Lower lobe of right lung (tissue), 2 donors: ENCODE results near the gene SDC1. TPM values are rescaled to one million over a fixed set of nuclear protein-coding genes. Genes with fewer than 3 reads are reported as not detected.

Experiments used
- ATAC-seq, 2 donors: fragments of 200-7000 bp; cut with Tn5 transposase; one replicate each; pipeline ENCODE4 v1.9.1; 2020 to 2022; ENCODE audit warnings: mild to moderate bottlenecking in 2 of 2, moderate library complexity in 2 of 2
- DNase-seq: peaks from one replicate; pipeline ENCODE4 v3.0.0-alpha.2; 2020
- H3K27ac ChIP-seq: fragments of 200-600 bp; one replicate; pipeline ENCODE4 v1.8.0; 2022
- H3K27me3 ChIP-seq: fragments of 200-600 bp; one replicate; pipeline ENCODE4 v1.8.0; 2022; ENCODE audit warnings: low read depth
- H3K36me3 ChIP-seq: fragments of 200-600 bp; one replicate; pipeline ENCODE4 v1.8.0; 2022; ENCODE audit warnings: mild to moderate bottlenecking
- H3K4me1 ChIP-seq: fragments of 200-600 bp; one replicate; pipeline ENCODE4 v1.8.0; 2022
- H3K4me3 ChIP-seq: fragments of 200-600 bp; one replicate; pipeline ENCODE4 v1.8.0; 2022; ENCODE audit warnings: mild to moderate bottlenecking
- H3K9me3 ChIP-seq: fragments of 200-600 bp; one replicate; pipeline ENCODE4 v1.8.0; 2022
- intact Hi-C: fragments of 100-400 bp; cut with DNase I; formaldehyde crosslinking; loops from one replicate; pipeline ENCODE4 v1.11.0; 2022
- total RNA-seq: library from RNA; stranded (reverse); fragmentation: NEBNext Ultra II Directional; extraction: Animal tissue kit (Norgen Biotek cat#: 25700); gene quantifications from one replicate; pipeline ENCODE4 v1.2.1, GENCODE V29; 2021
- TF ChIP-seq, protein P1 (sequence below): fragments of 200-600 bp; IDR thresholded peaks from one replicate; pipeline ENCODE4 v1.8.0; 2022; ENCODE audit warnings: antibody characterized with exemption, mild to moderate bottlenecking
- donor health status: DM: no; HTN: yes; CAD: no; lungs with severe emphysema.

Gene SDC1
- total RNA-seq, 1 donor from 2014 or later, result 90.0 TPM

DNA sequence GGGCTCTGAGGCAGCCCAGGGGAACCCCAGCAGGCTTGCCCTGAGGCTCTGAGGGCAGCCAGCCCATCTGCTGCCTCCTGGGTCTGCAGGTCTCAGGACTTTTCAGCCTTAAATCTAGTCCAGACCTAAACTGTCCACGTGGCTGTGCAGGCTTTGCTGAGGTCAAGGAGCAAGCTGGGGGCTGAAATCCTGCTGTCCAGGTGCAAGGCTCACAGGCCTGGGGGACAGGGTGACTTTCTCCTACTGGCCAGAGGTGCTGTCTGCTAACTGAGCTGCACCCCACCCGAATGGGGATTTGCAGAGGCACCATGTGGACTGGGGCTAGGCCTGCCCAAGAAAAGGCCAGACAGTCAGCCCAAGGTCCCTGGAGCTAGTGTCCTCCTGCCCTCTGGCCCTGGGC is 32.1 kb downstream of the SDC1 start:
- no peak for DNase-seq
- no peaks in the 10 kb centered on the region for H3K9me3 ChIP-seq
- ATAC-seq, result no peak
- intact Hi-C loops, result no loop called here
- TF ChIP-seq, protein P1, sequence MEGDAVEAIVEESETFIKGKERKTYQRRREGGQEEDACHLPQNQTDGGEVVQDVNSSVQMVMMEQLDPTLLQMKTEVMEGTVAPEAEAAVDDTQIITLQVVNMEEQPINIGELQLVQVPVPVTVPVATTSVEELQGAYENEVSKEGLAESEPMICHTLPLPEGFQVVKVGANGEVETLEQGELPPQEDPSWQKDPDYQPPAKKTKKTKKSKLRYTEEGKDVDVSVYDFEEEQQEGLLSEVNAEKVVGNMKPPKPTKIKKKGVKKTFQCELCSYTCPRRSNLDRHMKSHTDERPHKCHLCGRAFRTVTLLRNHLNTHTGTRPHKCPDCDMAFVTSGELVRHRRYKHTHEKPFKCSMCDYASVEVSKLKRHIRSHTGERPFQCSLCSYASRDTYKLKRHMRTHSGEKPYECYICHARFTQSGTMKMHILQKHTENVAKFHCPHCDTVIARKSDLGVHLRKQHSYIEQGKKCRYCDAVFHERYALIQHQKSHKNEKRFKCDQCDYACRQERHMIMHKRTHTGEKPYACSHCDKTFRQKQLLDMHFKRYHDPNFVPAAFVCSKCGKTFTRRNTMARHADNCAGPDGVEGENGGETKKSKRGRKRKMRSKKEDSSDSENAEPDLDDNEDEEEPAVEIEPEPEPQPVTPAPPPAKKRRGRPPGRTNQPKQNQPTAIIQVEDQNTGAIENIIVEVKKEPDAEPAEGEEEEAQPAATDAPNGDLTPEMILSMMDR, result no peak
- no peaks in the 10 kb centered on the region for H3K36me3 ChIP-seq
- H3K4me1 ChIP-seq, result peaks cover 24% of the 10 kb centered on the region
- H3K27me3 ChIP-seq, result no peaks in the 10 kb centered on the region
- no peak overlapping the region for H3K4me3 ChIP-seq
- H3K27ac ChIP-seq, result peak overlapping the region; percentile 65

DNA sequence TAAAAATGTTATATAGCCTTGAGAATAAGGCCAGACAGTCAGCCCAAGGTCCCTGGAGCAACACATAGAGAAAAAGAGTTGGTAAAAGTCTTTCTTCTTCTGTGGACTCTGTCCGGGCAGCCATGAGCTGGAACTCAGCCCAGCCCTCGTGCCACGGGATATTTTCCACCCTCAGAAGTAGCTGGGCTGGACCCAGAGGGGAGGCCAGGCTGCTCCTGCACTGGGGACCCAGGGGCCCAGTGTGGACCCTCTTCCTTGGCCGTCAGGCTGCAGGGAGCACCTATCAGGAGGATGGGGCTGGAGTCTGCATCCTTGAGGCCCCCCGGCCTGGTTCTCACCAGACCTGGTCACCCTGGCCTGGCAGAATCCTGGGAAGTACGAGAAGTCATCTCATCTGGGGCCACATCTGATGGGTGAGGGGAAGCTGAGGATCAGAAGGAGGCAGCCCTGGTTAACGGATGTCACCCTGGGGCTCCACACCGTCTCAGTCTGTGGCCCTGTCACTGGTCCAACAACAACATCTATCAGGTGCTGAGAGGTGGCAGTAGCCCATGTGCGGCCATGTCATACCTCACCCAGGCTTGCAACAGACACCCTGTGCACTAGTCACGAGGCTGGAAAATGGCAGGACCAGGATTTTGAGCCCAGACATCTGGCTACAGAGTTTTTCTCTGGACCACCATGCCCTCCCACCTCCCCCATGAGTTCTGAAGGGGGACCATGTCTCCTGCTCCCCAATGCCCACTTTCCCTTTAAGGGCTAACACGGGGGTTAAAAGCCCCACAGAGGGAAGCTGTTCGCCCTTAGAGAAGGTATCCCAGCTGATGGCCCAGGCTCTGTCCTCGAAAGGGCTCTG is 33.0 kb downstream of the SDC1 start:
- Histone ChIP-seq H3K27me3 (no peaks in the 10 kb centered on the region), H3K9me3 (no peaks in the 10 kb centered on the region), H3K4me1 (peaks cover 26% of the 10 kb centered on the region), H3K27ac (peak overlapping the region; percentile 65), H3K4me3 (no peak overlapping the region), H3K36me3 (no peaks in the 10 kb centered on the region)
- ATAC-seq (no peak), DNase-seq (no peak)
- TF ChIP-seq, protein P1, result no peak
- intact Hi-C loops, result no loop called here

DNA sequence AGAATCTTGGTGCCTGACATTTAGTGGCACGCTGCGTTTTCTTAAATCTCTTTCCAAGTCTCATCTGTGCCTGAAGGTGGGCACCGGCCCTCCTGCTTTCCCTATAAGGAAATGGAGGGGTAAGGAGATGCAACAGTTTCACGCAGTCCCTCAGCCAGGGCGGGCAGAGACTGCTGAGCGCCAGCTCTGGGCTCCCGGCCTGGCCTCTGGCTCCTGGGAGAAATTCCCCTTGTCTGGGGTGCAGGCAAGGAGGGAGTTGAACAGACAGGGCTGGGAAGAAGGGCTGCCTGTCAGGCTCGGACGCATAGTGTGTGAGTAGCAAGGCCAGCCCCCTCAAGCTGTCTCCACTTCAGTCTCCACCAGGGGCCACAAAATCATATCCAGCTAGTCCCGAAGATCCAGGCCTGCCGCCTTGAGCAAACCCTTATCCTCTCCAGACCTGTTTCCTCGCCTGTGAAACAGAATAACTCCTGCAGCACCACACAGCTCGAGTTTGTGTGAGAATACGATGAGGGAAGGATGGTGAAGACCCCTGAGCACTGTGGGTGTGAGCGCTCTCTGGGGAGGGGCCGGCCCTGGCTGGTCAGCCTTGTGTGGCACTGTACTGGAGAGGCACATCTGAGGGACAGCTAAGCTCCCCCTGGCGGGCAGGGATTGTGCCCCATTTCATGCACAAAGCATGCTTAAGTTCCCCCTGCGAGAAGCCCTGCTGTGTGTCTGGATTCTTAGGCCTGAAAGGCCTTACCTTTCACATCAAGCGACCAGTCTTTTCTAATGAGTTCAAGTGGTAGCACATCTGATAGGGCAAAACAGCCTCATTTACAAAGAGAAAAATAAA is 33.8 kb downstream of the SDC1 start:
- ATAC-seq, result no peak

DNA sequence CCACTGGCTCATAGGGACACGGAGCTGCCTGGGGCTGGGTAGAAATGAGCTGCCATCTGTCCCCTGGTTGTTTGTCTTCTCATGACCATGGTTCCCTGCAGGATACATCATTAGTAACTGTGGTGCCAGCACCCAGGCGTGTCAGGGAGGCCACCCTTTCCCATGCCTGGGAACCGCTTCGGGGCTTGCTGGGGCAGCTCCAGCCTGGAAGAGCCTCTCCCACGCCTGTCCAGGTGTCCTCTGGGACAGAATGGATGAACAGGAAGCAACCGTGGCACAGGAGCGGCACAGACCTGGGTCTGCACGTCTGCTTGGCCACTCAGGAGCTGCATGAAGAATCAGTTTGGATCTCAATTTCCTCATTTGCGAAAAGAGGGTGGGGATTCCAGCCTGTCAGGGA is 34.8 kb downstream of the SDC1 start:
- no peak overlapping the region for H3K4me3 ChIP-seq
- ATAC-seq (no peak), DNase-seq (no peak)
- peaks cover 35% of the 10 kb centered on the region for H3K4me1 ChIP-seq
- intact Hi-C loops, result no loop called here
- no peaks in the 10 kb centered on the region for H3K27me3 ChIP-seq
- H3K27ac ChIP-seq, result no peak overlapping the region
- no peaks in the 10 kb centered on the region for H3K36me3 ChIP-seq
- no peaks in the 10 kb centered on the region for H3K9me3 ChIP-seq
- TF ChIP-seq, protein P1, result no peak

More for the DNA sequence above, 33.8 kb downstream of the SDC1 start:
- Histone ChIP-seq H3K27me3 (no peaks in the 10 kb centered on the region), H3K9me3 (no peaks in the 10 kb centered on the region), H3K4me1 (peaks cover 34% of the 10 kb centered on the region), H3K27ac (no peak overlapping the region), H3K4me3 (no peak overlapping the region), H3K36me3 (no peaks in the 10 kb centered on the region)
- intact Hi-C loops, result no loop called here
- no peak for DNase-seq
- TF ChIP-seq, protein P1, result peak; percentile 16

DNA sequence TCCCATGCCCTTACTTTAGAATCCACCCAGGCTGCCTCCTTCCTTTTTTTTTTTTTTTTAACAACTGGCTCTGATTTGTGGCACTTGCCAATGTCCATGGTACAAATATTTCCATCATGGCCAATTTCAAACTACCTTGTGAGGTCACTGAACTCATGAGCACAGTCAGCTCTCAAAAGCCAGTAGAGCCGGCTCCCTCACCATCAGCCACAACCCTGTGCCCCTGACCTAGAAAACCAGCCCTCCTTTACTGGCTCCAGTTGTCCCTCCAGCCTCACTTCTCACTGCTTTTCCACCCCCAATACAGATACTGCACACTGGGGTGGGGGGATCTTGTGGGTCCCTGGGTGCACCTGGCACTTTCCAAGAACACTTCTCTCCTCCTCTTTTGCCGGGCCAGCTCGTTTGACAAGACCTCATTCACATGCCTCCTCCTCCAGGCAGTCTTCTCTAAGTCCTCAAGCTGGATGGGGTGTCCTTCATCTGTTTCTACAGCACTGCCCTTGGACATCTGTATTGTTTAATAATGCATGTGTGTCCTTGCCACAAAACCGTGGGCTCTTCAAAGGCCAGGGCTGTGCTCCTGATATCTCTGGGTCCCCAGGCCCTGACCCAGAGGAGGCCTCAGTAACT is 35.5 kb downstream of the SDC1 start:
- ATAC-seq (no peak), DNase-seq (no peak)
- no peaks in the 10 kb centered on the region for H3K9me3 ChIP-seq
- no peak overlapping the region for H3K4me3 ChIP-seq
- no peaks in the 10 kb centered on the region for H3K36me3 ChIP-seq
- H3K27me3 ChIP-seq, result no peaks in the 10 kb centered on the region
- H3K27ac ChIP-seq, result no peak overlapping the region
- TF ChIP-seq, protein P1, result no peak
- H3K4me1 ChIP-seq, result peaks cover 43% of the 10 kb centered on the region
- intact Hi-C loops, result no loop called here
